PFSK-1 (cell line): ENCODE results near the gene ALDH4A1.

Experiments used
- FOXP2 ChIP-seq: optimal IDR thresholded peaks from 2 replicates; pipeline ENCODE3; 2011; ENCODE audit warnings: borderline replicate concordance, control low read depth, inconsistent platforms; ENCODE audit not compliant: insufficient read depth; ENCODE audit errors: extremely low read length, extremely low read depth
- POLR2AphosphoS5 ChIP-seq: IDR thresholded peaks from 2 replicates; pipeline ENCODE4 v1.6.1; 2012; ENCODE audit warnings: low read depth, mild to moderate bottlenecking, control low read depth, low read length, moderate library complexity
- REST ChIP-seq, 2 experiments: IDR thresholded peaks; 2 replicates each; pipeline versions ENCODE4 v1.6.1 to v1.8.0; 2011 to 2012; ENCODE audit warnings: low read depth in 2 of 2, low read length in 2 of 2, control low read depth in 1 of 2, inconsistent platforms in 1 of 2, mild to moderate bottlenecking in 1 of 2, moderate library complexity in 1 of 2; ENCODE audit not compliant: insufficient read depth in 1 of 2
- SIN3A ChIP-seq: IDR thresholded peaks from 2 replicates; pipeline ENCODE4 v1.6.1; 2012; ENCODE audit warnings: mild to moderate bottlenecking, low read length, moderate library complexity, borderline replicate concordance; ENCODE audit not compliant: insufficient read depth
- TAF1 ChIP-seq: IDR thresholded peaks from 2 replicates; pipeline ENCODE4 v1.6.1; 2012; ENCODE audit warnings: low read length, control low read depth, borderline replicate concordance; ENCODE audit not compliant: insufficient read depth

The ALDH4A1 gene

GRCh38 chr1:18919197-18919905 lies 17.0 kb upstream of the ALDH4A1 start:
- TF ChIP-seq TAF1 (no peak), REST (IDR thresholded peaks at IDR 0.05; ENCODE audit: insufficient read depth in 1 of 2, low read depth in 2 of 2, low read length in 2 of 2) (no peak), SIN3A (no peak)

GRCh38 chr1:18918417-18918816 lies 16.1 kb upstream of the ALDH4A1 start:
- TF ChIP-seq TAF1 (no peak), REST (IDR thresholded peaks at IDR 0.05; ENCODE audit: insufficient read depth in 1 of 2, low read depth in 2 of 2, low read length in 2 of 2) (no peak), SIN3A (no peak), POLR2AphosphoS5 (no peak), FOXP2 (no peak)

GRCh38 chr1:18917071-18917799 lies 14.9 kb upstream of the ALDH4A1 start:
- no peak for TF ChIP-seq SIN3A
- no peak for TF ChIP-seq TAF1
- no peak for TF ChIP-seq REST (IDR thresholded peaks at IDR 0.05; ENCODE audit: insufficient read depth in 1 of 2, low read depth in 2 of 2, low read length in 2 of 2)
- no peak for TF ChIP-seq POLR2AphosphoS5
- TF ChIP-seq FOXP2 = no peak

GRCh38 chr1:18915341-18915740 lies 13.0 kb upstream of the ALDH4A1 start:
- TF ChIP-seq REST (IDR thresholded peaks at IDR 0.05; ENCODE audit: insufficient read depth in 1 of 2, low read depth in 2 of 2, low read length in 2 of 2) (no peak), FOXP2 (no peak), TAF1 (no peak), SIN3A (no peak), POLR2AphosphoS5 (no peak)
